ENCODE measurements around the gene COX4I1. TPM values are rescaled to one million over a fixed set of nuclear protein-coding genes. Genes with fewer than 3 reads are reported as not detected.

COX4I1 gene
- total RNA-seq, 1 donor from 2014 or later = 346 TPM

DNA sequence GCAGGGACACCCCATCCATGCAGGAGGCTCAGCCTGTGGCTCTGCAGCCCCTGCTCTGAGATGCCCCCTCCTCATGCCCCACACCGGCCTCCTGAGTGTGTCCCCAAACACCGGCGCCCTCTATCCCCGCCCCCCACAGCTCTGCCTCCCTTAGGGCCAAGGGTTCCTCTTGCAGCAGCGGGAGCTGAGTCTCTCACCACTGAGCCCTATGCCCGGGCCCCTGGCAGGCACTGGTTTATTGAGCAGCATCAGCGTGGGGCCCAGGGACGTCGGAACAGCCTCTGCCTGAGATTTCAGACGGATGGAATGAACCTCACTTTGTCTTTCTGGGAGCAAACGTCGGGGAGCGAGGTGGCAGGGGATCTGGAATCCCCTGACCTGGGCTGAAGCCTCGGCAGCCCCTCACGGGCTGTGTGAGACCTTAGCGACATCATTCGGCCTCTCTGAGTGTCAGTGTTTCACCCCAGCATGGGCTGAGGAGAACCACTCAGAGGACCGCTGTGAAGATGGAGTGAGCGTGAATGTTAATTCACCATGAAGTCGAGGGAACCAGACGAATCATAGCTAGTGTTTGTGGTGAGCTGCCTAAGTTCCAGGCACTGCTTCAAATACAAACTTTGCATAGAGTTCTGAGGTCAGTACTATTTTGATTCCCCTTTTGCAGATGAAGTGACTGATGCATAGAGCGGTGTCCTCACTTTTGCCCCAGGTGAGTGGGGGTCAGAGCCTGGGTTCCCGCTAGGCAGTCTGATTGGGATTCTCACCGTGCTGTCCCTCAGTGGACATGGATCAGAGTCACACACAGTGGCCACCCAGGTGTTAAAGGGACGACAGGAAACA is 43.3 kb upstream of the COX4I1 start:
- DNase-seq (ENCODE audit: low spot score in 2 of 2, unreplicated experiment in 2 of 2) = no peak
- no peak overlapping the region for H3K27ac Mint-ChIP-seq

DNA sequence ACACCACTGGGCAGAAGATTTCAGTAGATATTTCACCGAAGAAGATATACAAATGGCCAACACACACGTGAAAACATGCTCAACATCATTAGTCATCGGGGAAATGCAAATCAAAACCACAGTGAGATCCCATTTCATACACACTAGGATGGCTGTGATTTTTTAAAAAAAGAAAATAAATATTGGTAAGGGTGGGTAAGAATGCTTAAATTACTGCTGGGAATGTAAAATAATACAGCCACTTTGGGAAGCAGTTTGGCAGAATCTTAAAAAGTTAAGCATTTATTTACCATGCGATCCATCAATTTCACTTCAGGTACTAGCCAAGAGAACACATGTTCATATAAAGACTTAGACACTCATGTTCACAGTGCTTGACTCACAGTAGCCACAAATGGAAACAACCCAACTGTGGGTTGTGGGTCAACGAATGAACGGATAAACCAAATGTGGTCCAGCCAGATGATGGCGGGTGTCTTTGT is 42.1 kb upstream of the COX4I1 start:
- Mint-ChIP-seq H3K4me3 (no peak overlapping the region), H3K4me1 (peaks cover 17% of the 10 kb centered on the region), H3K36me3 (no peaks in the 10 kb centered on the region), H3K27ac (no peak overlapping the region), H3K9me3 (no peaks in the 10 kb centered on the region), H3K27me3 (ENCODE audit: low read depth) (peaks cover 21% of the 10 kb centered on the region)
- DNase-seq (ENCODE audit: low spot score in 2 of 2, unreplicated experiment in 2 of 2) = no peak
- TF ChIP-seq, protein P1, sequence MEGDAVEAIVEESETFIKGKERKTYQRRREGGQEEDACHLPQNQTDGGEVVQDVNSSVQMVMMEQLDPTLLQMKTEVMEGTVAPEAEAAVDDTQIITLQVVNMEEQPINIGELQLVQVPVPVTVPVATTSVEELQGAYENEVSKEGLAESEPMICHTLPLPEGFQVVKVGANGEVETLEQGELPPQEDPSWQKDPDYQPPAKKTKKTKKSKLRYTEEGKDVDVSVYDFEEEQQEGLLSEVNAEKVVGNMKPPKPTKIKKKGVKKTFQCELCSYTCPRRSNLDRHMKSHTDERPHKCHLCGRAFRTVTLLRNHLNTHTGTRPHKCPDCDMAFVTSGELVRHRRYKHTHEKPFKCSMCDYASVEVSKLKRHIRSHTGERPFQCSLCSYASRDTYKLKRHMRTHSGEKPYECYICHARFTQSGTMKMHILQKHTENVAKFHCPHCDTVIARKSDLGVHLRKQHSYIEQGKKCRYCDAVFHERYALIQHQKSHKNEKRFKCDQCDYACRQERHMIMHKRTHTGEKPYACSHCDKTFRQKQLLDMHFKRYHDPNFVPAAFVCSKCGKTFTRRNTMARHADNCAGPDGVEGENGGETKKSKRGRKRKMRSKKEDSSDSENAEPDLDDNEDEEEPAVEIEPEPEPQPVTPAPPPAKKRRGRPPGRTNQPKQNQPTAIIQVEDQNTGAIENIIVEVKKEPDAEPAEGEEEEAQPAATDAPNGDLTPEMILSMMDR (IDR thresholded peaks at IDR 0.05; ENCODE audit: unreplicated experiment) = no peak

More for the DNA sequence above, 43.3 kb upstream of the COX4I1 start:
- Mint-ChIP-seq H3K4me3 (no peak overlapping the region), H3K9me3 (no peaks in the 10 kb centered on the region), H3K4me1 (peaks cover 27% of the 10 kb centered on the region), H3K36me3 (no peaks in the 10 kb centered on the region), H3K27me3 (ENCODE audit: low read depth) (peaks cover 18% of the 10 kb centered on the region)
- TF ChIP-seq, protein P1 (IDR thresholded peaks at IDR 0.05; ENCODE audit: unreplicated experiment) = no peak

DNA sequence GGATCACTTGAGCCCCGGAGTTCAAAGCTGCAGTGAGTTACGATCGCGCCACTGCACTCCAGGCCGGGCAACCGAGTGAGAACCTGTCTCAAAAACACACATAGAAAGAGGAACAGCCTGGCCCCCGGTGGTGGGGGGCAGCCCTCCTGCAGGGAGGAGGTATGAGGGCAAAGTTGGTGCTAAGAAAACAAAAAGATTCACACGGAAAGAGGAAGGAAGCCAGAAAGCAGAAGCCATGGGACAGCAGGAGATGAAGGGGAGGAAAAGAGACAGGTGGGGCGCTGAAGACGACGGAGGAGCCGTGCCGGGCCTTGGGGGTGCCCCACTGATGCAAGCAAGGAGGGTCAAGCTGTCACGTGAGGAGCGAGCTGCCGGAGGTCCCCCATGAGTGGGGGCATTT is 40.4 kb upstream of the COX4I1 start:
- Mint-ChIP-seq H3K4me3 (no peak overlapping the region), H3K9me3 (no peaks in the 10 kb centered on the region), H3K27me3 (ENCODE audit: low read depth) (peaks cover 25% of the 10 kb centered on the region), H3K4me1 (peaks cover 5% of the 10 kb centered on the region), H3K27ac (no peak overlapping the region), H3K36me3 (no peaks in the 10 kb centered on the region)
- no peak for DNase-seq (ENCODE audit: low spot score in 2 of 2, unreplicated experiment in 2 of 2)
- TF ChIP-seq, protein P1 (IDR thresholded peaks at IDR 0.05; ENCODE audit: unreplicated experiment) = no peak

DNA sequence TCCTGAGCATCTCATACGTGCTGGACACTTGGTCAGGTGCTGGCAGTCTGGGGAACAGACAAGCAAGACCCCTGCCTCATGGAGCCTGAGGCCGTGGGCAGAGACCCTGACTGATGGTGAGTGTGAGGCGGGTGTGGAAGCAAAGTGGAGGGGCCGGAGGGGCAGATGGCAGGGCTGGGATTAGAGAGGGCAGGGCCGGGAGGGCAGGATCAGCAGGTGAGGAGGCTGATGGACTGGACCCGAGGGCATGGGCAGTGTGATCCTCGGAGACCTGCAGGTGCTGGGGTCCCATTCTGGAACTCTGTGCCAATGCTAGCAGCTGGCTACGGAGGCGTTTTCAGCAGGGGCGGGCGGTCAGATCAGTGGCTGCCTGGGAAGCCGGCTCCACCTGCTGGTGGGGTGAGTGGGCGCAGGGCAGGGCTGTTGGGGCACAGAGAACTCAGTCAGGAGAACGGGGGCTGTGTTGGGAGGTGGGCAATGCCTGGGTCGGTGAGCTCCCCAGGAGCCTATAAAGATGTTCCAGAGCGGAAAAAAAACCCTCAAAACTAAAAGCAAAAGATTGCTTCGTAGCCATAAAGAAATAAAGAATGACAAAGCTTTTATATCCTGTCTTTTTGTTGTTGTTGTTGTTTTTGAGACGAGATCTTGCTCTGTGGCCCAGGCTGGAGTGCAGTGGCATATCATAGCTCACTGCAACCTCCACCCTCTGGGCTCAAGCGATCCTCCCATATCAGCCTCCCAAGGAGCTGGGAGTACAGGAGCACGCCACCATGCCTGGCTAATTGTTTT is 39.7 kb upstream of the COX4I1 start:
- TF ChIP-seq, protein P1 (IDR thresholded peaks at IDR 0.05; ENCODE audit: unreplicated experiment) = peak; percentile 26
- DNase-seq (ENCODE audit: low spot score in 2 of 2, unreplicated experiment in 2 of 2) = no peak
- Mint-ChIP-seq H3K9me3 (no peaks in the 10 kb centered on the region), H3K4me1 (no peaks in the 10 kb centered on the region), H3K27me3 (ENCODE audit: low read depth) (peaks cover 25% of the 10 kb centered on the region), H3K36me3 (no peaks in the 10 kb centered on the region), H3K27ac (no peak overlapping the region), H3K4me3 (no peak overlapping the region)

DNA sequence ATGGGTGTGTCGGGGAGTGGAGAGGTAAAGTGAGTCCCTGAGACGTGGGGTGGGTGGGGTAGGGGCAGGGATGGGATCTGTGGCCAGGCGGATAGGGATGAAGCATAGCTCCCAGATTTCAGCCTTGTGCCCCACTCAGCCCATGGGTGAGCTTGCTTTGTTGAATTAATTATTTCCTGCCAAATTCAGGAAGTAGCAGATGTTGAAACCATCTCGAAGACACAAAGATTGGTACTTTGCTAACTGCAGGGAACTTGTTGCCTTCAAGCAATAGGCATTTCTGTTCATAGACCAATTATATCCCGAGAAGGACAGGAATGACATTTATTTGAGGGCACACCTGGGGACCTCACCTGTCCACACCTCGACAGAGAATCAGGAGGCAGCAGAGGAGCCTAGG is 37.6 kb upstream of the COX4I1 start:
- Mint-ChIP-seq H3K4me3 (no peak overlapping the region), H3K27ac (no peak overlapping the region), H3K9me3 (no peaks in the 10 kb centered on the region), H3K27me3 (ENCODE audit: low read depth) (peaks cover 34% of the 10 kb centered on the region), H3K4me1 (no peaks in the 10 kb centered on the region), H3K36me3 (no peaks in the 10 kb centered on the region)
- no peak for DNase-seq (ENCODE audit: low spot score in 2 of 2, unreplicated experiment in 2 of 2)
- TF ChIP-seq, protein P1 (IDR thresholded peaks at IDR 0.05; ENCODE audit: unreplicated experiment) = no peak

Measured in mesothelial cell of epicardium (in vitro differentiated cells).